Measurements from ENCODE around the gene IL17RC.
"Not testable (repeated sequence)": the region's sequence is repeated elsewhere in the genome, so short reads cannot be mapped to it uniquely, and the experiment has no call there.

DNA sequence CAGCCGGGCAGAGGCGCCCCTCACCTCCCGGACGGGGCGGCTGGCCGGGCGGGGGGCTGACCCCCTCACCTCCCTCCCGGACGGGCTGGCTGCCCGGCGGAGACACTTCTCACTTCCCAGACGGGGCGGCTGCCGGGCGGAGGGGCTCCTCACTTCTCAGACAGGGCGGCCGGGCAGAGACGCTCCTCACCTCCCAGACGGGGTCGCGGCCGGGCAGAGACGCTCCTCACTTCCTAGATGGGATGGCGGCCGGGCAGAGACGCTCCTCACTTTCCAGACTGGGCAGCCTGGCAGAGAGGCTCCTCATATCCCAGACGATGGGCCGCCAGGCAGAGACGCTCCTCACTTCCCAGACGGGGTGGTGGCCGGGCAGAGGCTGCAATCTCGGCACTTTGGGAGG, 23.0 kb downstream of the IL17RC start:
- TF ChIP-seq, protein P1, sequence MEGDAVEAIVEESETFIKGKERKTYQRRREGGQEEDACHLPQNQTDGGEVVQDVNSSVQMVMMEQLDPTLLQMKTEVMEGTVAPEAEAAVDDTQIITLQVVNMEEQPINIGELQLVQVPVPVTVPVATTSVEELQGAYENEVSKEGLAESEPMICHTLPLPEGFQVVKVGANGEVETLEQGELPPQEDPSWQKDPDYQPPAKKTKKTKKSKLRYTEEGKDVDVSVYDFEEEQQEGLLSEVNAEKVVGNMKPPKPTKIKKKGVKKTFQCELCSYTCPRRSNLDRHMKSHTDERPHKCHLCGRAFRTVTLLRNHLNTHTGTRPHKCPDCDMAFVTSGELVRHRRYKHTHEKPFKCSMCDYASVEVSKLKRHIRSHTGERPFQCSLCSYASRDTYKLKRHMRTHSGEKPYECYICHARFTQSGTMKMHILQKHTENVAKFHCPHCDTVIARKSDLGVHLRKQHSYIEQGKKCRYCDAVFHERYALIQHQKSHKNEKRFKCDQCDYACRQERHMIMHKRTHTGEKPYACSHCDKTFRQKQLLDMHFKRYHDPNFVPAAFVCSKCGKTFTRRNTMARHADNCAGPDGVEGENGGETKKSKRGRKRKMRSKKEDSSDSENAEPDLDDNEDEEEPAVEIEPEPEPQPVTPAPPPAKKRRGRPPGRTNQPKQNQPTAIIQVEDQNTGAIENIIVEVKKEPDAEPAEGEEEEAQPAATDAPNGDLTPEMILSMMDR (IDR thresholded peaks at IDR 0.05): not testable (repeated sequence)
- TF ChIP-seq POLR2A (IDR thresholded peaks at IDR 0.05): not testable (repeated sequence)

Measured in right lobe of liver (tissue), 4 donors.